GM20431 (cell line): ENCODE measurements around the gene SYT15B.
"Not testable (repeated sequence)": the region's sequence is repeated elsewhere in the genome, so short reads cannot be mapped to it uniquely, and the experiment has no call there.

Experiments
- in situ Hi-C: fragments of 300-500 bp; cut with MseI, MboI; formaldehyde crosslinking; loops from one replicate; pipeline ENCODE4 v1.15.0; 2020; ENCODE audit warnings: low sequenced_read_pairs; ENCODE audit not compliant: unreplicated experiment

The SYT15B gene

DNA sequence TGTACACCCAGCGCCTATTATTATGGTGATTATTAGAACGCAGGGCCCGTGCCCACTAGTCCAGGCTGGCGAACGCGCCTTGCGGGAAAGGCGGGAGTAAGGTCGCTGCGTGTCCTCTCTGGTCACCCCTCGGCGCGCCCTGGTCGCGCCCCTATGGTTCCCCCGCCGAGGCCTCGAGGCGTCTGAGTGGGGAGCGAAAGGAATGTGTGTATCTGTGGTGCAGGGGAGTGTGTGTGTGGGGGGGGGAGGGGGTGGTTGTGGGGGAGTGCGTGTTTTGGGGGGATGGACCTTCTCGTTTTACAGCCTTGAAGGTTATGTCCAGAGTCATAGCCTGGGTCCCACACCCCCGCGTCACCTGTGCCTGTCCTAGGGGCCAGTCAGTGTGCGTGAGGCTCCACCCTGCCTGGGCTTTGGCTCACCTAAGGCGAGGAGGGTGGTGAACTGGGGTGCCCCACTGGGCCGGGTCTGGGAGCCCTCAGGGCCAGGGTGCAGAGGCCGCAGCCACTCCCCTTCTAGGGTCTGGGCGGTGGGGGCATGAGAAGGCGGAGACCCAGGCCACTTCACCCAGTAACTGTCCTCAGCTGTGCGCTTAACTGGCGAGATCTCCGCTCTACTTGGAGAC lies at the start of gene SYT15B:
SYT15B (minus strand) TSS at position 39 of the 622 bp plus-strand sequence. CDS start 952 bp downstream, outside the sequence.
- in situ Hi-C loops, result not testable (repeated sequence)

DNA sequence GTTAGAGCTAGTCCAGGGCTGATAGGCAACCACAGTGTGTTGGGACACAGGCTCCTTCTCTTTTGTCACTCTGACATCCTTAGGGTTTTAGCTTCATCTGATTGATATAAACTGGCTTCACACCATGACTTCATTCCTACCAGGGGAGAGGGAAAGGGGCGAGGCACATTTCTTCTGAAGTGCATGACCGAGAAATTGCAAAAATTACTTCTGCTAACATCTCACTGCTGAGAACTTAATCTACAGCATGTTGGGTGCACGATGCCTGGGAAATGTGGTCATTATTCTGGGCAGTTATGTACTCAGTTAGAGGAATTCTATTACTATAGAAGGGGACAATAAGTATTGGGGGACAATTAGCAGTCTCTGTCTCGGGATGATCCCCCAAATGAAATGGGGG lies 16.2 kb upstream of the SYT15B start:
- in situ Hi-C loops, result not testable (repeated sequence)

DNA sequence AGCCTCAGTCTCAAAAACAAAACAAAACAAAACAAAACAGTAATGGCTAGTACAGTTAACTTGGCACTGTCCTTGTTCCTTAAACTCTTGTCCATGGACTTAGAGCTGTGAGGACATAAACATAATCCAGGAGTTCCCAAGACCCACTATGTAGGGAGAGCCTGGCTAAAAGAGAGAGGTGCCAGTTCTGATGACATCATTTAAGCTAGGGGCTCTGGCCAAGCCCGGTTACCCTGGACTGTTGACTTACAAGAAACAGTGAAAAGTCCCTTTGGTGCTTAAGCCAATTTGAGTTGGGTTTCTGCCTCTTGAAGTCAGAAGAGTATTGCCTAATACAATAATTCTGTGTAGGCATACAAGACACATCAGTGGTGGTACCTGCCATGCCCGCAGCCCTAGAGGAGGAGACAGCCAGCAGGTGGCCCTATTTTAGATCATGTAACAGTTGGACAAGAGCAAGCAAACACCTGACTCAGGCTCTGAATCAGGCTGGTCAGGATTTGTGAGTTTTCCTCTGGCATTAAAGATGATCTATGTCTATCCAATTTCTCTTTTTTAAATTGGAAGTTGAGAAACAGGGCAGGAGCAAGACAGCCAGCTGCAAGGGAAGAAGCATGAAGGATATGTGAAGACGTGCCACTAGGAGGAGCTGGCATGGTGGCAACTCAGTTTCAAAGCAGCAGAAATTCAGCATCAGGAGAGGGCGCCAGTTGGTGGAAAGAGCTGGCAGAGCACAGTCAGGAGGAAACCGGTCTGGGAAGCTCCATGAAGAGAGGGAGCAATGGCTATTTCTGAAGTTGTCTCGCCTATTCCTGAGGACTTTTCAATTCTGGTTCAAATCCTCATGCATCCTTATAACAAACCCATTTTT lies 12.2 kb upstream of the SYT15B start:
- in situ Hi-C loops, result not testable (repeated sequence)

DNA sequence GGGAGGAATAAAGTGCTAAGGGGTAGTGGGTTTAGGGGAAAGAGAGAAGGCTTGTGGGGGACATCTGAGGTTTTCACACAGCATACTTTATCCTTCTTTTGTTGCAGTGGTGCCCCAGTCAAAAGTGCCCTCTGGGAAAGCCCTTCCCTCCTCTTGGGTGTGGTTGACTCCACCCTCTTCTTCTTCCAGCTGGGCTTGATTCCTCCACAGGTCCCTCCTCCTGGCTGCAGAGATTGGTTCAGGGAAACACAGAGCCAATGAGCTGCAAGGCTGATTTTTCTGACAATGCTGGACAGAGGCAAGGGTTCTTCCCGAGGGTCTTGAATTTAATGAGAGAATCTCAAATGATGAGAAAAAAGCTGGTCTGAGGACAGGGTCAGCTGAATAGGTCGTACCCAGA lies 7.4 kb upstream of the SYT15B start:
- in situ Hi-C loops, result not testable (repeated sequence)

DNA sequence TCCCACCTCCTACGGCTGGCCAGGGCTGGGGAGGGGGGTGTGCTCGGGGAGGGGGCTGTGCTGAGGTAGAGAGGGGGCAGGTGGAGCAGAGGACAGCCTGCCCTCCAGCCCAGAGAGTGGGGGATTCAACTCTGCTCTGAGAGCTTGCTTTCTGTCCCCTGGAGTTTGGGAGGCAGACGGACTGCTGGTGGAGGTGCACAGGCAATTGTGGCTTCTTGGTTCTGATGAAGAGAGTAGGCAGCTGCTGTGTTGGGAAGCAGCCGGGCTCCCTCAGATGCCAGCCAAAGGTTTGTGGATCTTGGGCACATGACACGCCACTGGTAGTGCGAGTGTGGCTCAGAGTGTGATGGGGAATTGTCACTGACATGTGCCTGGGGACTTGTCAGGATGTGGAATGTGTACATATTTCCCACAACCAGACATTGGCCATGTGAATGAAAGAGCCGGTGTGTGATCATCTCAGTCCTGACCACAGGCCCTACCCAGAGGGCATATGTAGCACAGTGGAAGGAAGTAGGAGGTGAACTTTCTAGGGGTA lies 5.3 kb upstream of the SYT15B start:
- in situ Hi-C loops, result not testable (repeated sequence)

DNA sequence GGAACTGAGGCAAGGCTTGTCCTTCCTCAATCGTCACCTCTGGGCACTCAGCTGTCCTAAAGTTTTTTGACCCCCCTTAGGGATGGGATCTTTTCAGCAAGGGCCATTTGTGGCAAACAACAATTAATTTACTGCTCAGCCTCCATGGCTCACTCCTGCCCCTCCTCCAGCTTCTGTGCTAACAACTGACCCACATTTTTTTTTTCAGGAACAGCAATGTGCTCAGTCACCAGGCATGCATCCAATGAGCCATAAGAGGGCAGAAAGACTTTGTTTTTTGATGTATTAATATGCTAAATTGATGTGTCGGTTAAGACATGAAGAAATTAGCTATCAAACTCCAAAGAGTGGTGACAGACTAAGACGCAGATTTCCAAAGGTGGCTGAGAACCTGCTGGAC lies 4.7 kb upstream of the SYT15B start:
- in situ Hi-C loops, result not testable (repeated sequence)

DNA sequence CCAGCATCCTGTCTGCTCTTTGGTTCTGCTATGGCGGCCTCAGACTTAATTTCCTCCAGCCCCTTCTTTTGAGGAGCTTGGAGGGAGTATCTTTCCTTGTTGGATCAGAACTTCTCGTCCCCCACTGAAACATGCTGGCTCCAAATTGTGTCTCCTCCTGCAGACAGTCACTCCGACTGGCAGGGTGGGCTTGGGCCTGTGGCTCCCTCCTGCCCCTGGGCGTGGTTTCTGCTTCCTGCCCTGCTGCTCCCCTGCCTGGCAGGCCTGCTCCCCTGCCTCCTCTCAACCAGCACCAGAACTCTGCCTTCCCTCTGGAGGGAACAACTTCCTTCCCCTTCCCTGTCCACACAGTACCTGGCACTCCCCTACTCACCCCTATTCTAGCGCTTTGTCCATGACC lies 3.8 kb upstream of the SYT15B start:
- in situ Hi-C loops, result not testable (repeated sequence)

DNA sequence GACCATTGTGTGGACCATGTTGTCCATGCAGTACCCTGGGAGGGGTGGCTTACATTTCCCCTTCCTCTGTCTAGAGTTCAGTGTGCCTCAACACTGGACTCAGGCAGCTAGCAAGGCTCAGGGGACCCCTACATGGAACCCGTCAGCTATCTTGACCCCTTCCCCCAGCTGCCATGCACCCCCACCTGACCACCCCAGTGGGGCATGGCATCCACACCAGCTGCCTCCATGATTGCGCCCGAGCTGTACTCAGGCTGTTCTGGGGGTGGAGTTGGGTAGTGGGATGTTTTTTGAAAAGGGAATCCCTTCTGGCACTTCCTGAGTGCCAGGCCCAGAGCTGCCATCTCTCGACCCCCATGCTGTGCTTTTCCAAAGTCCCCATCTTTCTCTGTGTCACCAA lies 1.8 kb upstream of the SYT15B start:
- in situ Hi-C loops, result not testable (repeated sequence)

DNA sequence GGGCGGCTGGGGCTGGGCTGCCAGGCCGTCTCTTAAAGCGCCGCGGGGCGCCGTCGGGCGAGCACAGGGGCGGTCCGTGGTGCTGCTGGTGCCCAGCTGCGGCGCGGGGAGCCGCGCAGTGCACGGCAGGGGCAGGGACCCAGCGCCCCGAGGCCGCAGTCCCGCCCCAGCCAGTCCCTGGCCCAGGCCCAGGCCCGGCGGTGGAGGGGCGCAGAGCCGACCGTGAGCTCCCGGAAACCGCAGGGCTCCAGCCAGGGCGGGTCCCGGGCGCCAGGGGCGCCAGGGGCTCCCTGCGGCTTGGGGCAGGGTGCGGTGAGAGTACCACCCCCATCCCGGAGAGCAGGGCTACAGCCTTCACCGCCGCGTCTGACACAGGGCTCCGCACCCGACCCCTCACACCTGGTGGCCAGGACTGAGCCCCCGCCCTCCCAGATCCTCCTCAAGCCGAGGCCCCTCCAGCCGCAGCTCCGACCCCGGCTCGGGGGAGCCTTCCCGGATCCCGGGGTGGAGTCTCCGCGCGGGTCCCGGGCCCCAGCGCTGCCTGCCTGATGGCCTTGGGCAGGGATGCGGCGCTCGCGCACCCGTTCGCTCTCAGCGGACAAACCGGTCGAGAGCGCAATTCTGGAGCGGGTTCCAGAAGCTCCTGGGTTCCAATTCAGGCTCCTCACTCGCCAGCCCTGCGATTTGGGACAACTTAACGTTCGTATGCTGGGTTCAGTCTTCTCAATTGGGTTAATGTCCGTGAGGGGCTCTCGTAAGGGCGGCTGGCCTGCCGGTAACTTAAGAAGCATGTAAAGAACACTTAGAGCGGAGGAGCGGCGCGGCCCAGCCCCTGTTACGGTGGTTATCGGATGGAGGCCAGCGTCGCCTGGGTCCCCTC lies 478 bp downstream of the SYT15B start:
- in situ Hi-C loops, result not testable (repeated sequence)

DNA sequence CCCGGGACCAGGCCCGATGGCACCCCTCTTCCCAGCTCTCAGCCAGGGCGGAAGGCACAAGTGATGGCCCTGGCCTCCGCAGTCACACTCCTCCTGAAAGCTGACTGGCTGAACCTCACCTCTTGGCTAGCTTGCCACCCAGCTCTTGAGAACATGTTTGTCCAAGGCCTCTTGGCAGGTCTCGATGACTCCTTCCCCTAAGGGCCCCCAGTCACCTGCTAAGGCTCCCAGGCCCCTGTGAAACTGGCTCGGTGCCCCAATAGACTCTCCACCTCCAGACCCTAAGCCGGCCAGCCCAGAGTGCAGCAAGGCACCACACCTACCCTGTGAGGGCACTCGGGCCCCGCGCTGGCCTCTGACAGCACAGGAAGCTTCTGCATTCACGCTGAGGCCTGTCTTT lies 4.5 kb downstream of the SYT15B start:
- in situ Hi-C loops, result not testable (repeated sequence)

DNA sequence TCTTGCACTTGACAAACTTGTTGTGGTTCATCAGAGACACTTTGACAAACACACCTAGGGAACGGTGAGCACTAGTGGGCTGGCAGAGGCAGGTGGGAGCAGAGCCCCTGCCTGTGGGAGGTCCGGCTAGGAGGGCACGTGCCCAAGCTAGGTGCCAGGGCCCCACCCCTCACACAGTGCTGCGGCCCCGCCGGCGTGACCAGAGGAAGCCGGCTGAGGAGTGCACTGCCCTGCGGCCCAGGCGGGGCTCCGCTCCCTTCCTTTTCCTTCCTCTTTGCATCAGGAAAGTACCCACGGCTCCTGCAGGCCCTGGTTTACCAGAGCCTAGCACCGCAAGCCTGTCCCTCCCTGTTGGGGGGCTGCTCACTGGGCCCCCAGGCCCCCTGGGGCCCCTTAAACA lies 7.2 kb downstream of the SYT15B start:
- in situ Hi-C loops, result not testable (repeated sequence)

DNA sequence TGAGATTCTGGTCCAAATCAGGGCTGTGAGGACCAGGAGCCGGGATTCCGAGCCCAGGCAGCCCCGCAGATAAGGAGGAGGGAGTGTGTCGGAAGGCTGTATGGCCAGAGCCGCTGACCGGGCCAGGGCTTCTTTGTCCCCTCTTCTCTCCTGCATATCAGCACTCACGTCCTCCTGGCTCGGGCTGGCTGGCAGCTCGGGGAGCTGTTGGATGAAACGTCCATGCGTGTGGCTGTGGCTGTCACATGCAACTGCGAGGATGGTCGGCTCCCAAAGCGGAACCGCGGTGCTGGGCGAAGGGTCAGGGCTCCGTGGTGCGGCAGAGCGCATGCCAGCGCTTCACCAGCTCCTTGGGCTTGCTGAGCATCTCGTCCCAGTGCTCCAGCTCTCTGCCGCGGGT lies 9.5 kb downstream of the SYT15B start:
- in situ Hi-C loops, result not testable (repeated sequence)

DNA sequence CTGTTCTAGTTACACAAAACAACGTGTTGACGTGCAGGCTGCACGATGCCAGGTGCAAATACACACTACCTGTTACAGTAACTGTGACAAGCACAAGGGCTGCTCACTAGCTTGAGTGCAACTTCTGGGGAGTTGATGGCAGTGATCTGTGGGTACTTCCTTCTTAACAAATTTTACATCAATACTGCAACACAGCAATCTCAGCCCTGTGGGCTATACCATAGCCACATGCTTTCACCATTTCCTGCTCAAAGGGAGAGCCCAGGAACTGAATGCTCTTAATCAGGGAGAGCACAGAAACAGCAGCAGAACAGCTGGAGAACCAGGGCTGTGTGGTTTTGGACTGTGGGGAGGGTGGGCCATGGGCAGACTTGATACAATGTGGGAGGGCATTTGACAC lies 10.2 kb downstream of the SYT15B start:
- in situ Hi-C loops, result not testable (repeated sequence)

DNA sequence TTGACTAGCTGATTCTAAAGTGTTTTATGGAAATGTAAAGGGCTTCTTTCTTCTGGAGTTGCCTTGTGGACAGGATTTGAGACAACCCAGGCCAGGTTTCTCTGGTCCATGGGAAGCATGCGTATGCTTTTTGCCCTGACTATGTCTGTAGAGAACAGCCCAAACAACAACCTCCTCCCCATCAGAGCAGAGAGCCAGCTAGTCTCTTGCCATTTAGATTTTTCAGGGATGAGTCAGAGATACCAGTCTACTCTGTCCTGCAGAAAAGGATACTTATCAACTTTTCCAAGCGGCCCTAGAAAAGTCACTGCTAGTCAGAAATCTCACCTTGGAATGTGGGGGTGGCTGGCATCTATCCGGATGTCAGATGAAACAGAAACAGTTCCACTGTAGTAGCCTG lies 11.6 kb downstream of the SYT15B start:
- in situ Hi-C loops, result not testable (repeated sequence)

DNA sequence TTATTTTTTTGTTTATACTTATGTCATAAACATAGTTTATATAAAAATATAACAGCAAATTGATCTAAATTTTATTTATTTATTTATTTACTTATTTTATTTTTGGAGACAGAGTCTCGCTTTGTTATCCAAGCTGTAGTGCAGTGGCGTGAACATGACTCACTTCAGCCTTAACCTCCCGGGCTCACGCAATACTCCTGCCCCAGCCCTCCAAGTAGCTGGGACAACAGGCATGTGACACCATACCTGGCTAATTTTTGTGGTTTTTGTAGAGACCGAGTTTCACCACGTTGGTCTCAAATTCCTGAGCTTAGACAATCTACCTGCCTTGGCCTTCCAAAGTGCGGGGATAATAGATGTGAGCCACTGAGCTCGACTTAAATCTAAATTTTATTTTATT lies 13.0 kb downstream of the SYT15B start:
- in situ Hi-C loops, result not testable (repeated sequence)

DNA sequence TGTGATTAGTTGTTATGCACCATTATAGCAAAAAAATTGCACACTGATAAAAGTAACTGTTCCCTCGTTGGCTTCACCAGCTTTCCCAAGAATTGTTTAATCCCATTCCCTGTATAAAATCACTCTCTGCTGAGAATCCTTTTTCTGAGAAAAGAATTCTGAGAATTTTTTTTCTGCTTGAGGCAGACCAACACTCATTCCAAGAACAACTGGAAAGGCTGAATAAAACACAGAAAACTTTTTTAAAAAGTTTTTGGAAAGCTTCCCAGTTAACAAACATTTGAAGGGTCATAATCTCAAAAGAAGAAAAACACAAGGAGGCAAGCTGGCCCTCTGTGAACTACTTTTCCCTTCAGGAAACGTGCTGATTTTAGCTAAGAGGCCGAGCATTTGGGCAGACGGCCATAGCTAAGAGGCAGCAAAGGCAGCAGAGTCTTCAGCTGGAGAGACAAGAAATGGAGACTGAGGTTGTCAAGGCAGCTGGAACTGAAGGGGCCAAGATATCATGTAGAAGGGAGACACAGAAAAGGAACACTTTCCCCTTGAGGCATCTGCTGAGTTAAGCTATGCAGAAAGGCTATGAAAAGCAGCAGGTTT lies 16.5 kb downstream of the SYT15B start:
- in situ Hi-C loops, result not testable (repeated sequence)

DNA sequence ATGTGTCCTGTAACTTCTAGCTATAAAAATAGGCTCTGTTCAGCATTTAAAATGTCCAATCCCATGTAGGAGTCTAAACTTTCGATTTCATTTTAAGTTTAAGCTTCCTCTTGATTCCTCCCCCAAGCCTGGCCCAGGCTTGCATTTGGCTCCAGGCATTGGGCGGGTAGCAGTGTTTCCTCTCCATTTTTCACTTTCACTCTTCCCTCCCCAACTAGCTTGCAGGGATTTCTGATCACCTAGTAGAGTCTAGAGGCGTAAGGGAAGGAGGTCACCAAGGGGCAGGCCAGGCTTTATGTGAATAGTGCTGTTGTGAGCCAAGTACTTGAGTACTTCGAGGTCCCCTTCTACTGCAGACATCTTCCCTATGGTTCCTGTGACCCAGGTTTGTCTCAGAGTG lies 18.5 kb downstream of the SYT15B start:
- in situ Hi-C loops, result not testable (repeated sequence)

DNA sequence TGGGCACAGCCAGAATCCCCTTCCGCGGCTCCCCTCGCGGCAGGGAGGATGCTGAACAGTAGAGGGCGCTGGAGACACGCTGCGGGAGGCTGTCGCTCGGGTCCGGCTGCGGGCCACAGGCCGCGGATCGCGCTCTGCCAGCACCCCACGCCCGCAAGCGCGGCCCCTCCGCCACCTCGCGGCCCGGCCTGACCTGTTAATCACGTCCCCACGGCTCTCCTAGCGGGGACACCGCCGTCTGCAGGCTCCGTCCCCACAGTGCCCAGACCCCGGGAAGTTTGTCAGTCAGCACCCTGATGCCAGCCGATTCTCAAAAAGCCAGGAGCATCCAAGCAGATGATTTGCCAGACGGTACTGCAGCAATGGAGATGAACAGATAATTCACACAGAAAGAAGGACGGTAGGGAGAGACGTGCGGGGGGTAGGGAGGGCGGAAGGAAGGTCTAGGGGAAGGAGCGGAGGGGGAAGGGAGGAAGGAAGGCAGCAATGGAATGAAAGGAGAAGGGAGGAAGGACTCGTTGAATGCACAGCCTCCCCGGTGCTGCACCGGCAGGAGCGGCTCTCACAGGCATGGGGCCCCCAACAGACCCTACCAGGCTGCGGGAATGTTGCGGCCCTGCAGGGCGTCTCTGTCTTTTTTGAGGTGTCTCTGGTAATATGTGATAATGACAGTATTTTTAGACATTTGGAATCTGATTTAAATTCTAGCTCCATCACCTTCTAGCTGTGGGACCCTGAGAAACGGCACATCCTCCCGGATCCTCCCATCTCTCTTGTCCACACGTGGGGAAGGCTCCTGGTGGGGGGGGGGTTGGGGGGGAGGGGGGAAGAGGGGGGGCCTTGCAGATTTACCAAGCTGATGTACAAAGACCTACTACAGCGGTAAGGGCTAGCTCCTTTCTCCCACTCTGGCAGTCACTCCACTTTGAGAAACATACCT lies 19.5 kb downstream of the SYT15B start:
- in situ Hi-C loops, result not testable (repeated sequence)

DNA sequence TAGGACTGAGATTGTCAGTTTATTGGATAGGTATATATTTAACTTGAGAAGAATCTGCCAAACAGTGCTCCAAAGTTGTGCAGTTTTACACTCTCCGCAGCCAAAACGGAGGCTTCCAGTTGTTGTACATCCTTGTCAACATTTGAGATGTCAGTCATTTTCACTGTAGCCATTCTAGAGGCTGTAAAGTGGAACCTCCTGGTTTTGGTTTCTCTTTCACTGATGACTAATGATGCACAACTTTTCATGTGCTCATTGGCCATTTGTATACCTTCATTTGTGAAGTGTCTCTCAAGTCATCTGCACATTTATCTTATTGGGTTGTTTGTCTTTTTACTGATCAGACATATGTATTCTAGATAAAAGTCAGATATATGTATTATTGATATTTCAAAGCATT lies 22.5 kb downstream of the SYT15B start:
- in situ Hi-C loops, result not testable (repeated sequence)
